H1 (cell line): ENCODE measurements around the gene ALG9. TPM values are rescaled to one million over a fixed set of nuclear protein-coding genes. Genes with fewer than 3 reads are reported as not detected.

Experiments used
- CTCF ChIA-PET: fragments of 300-600 bp; sonication (Branson Sonifier 250); formaldehyde crosslinking; loops from one replicate; lab custom pipeline; 2021; ENCODE audit not compliant: partially characterized antibody; lab: Charles Lee
- POLR2A ChIA-PET: fragments of 300-600 bp; sonication (Branson Sonifier 250); formaldehyde crosslinking; loops from one replicate; lab custom pipeline; 2021; ENCODE audit warnings: inconsistent platforms; ENCODE audit not compliant: partially characterized antibody; lab: Charles Lee
- DNase-seq, 2 experiments: peaks; one replicate each; pipeline versions ENCODE4 v3.0.0 to v3.0.0-alpha.2; 2010 to 2022; ENCODE audit warnings: low spot score in 2 of 2, low read depth in 1 of 2, mixed read lengths in 1 of 2
- FAIRE-seq: peaks from 2 replicates; lab custom pipeline; 2011; peaks lifted over from hg19 to GRCh38; lab: Jason Lieb, UNC
- H2AFZ ChIP-seq: 2 replicates; pipeline ENCODE4 v1.8.1; 2012; ENCODE audit warnings: low read length, inconsistent platforms
- H2AK5ac ChIP-seq: 2 replicates; pipeline ENCODE4 v1.6.1; 2013; ENCODE audit warnings: low read depth, low read length
- H2BK120ac ChIP-seq: replicated peaks from 2 replicates; pipeline ENCODE3; 2013; ENCODE audit warnings: low read depth, low read length, inconsistent platforms
- H2BK12ac ChIP-seq: 2 replicates; pipeline ENCODE4 v1.6.1; 2013; ENCODE audit warnings: low read depth, low read length
- H2BK15ac ChIP-seq: 2 replicates; pipeline ENCODE4 v1.6.1; 2013; ENCODE audit warnings: low read length
- H2BK20ac ChIP-seq: 2 replicates; pipeline ENCODE4 v1.6.1; 2013; ENCODE audit warnings: low read length
- H2BK5ac ChIP-seq: 2 replicates; pipeline ENCODE4 v1.6.1; 2013; ENCODE audit warnings: low read depth, low read length
- H3K14ac ChIP-seq: 2 replicates; pipeline ENCODE4 v1.6.1; 2013; ENCODE audit warnings: inconsistent platforms; ENCODE audit not compliant: insufficient read length
- H3K18ac ChIP-seq: 2 replicates; pipeline ENCODE4 v1.6.1; 2013; ENCODE audit warnings: low read length; ENCODE audit errors: extremely low read depth
- H3K23ac ChIP-seq: 2 replicates; pipeline ENCODE4 v1.6.1; 2013; ENCODE audit warnings: inconsistent platforms; ENCODE audit not compliant: insufficient read length
- H3K23me2 ChIP-seq: 2 replicates; pipeline ENCODE4 v1.6.1; 2013; ENCODE audit warnings: low read depth, low read length
- H3K27ac ChIP-seq: 2 replicates; pipeline ENCODE4 v1.6.1; 2011; ENCODE audit warnings: low read depth, low read length, inconsistent platforms
- H3K27me3 ChIP-seq, 4 experiments: replicated peaks in 1 of 4; 1 replicate in 1 of 4; 2 replicates in 3 of 4; pipeline versions ENCODE4 v1.6.1 to v1.8.1; 2011 to 2013; ENCODE audit warnings: low read length in 3 of 4, mild to moderate bottlenecking in 3 of 4, inconsistent platforms in 2 of 4, mixed read lengths in 2 of 4, moderate library complexity in 1 of 4; ENCODE audit not compliant: control insufficient read depth in 3 of 4, insufficient read depth in 3 of 4; ENCODE audit errors: extremely low read depth in 1 of 4
- H3K36me3 ChIP-seq, 4 experiments: 2 replicates each; pipeline versions ENCODE4 v1.6.1 to v1.8.1; 2011 to 2013; ENCODE audit warnings: mild to moderate bottlenecking in 4 of 4, low read length in 3 of 4, moderate library complexity in 2 of 4, control low read depth in 1 of 4, inconsistent platforms in 1 of 4; ENCODE audit not compliant: insufficient read depth in 4 of 4, control insufficient read depth in 2 of 4
- H3K4ac ChIP-seq: replicated peaks from 2 replicates; pipeline ENCODE3; 2013; ENCODE audit warnings: low read length, low read depth, mixed read lengths, inconsistent platforms; ENCODE audit not compliant: insufficient read length
- H3K4me1 ChIP-seq, 4 experiments: replicated peaks in 1 of 4; 1 replicate in 1 of 4; 2 replicates in 3 of 4; pipeline versions ENCODE4 v1.6.1 to v1.8.1; 2011 to 2013; ENCODE audit warnings: low read length in 3 of 4, inconsistent platforms in 2 of 4, mixed read lengths in 1 of 4; ENCODE audit not compliant: insufficient read depth in 4 of 4, control insufficient read depth in 3 of 4
- H3K4me2 ChIP-seq, 2 experiments: 2 replicates each; pipeline versions ENCODE4 v1.6.1 to v1.8.1; 2011 to 2013; ENCODE audit warnings: low read depth in 2 of 2, low read length in 2 of 2, control low read depth in 1 of 2, inconsistent platforms in 1 of 2, mild to moderate bottlenecking in 1 of 2; ENCODE audit not compliant: insufficient read depth in 1 of 2
- H3K4me3 ChIP-seq, 4 experiments: fragments of 200-600, 300-600 bp in 1 of 4; sonication (generic), shearing (Covaris generic), sonication (Bioruptor Twin) in 1 of 4; 2 replicates each; pipeline versions ENCODE4 v1.5.1 to v1.8.1; 2011 to 2016; ENCODE audit warnings: low read length in 4 of 4, low read depth in 3 of 4, control low read depth in 2 of 4, inconsistent platforms in 2 of 4, mild to moderate bottlenecking in 2 of 4, mixed read lengths in 1 of 4, moderate library complexity in 1 of 4; ENCODE audit not compliant: insufficient read depth in 2 of 4; ENCODE audit errors: extremely low read depth in 1 of 4
- H3K56ac ChIP-seq: replicated peaks from 2 replicates; pipeline ENCODE3; 2013; ENCODE audit warnings: low read depth, mild to moderate bottlenecking, mixed read lengths, low read length, inconsistent platforms; ENCODE audit not compliant: insufficient read length
- H3K79me1 ChIP-seq: 2 replicates; pipeline ENCODE4 v1.6.1; 2013; ENCODE audit warnings: low read depth, low read length, control low read depth
- H3K79me2 ChIP-seq, 2 experiments: 2 replicates each; pipeline versions ENCODE4 v1.6.1 to v1.8.1; 2012 to 2013; ENCODE audit warnings: low read length in 2 of 2, mild to moderate bottlenecking in 2 of 2, inconsistent platforms in 1 of 2; ENCODE audit not compliant: insufficient read depth in 2 of 2, control insufficient read depth in 1 of 2
- H3K9ac ChIP-seq, 4 experiments: replicated peaks in 1 of 4; 1 replicate in 1 of 4; 2 replicates in 3 of 4; pipeline versions ENCODE4 v1.6.1 to v1.8.1; 2011 to 2013; ENCODE audit warnings: low read depth in 3 of 4, low read length in 3 of 4, control low read depth in 2 of 4, mild to moderate bottlenecking in 2 of 4, moderate library complexity in 2 of 4, inconsistent platforms in 1 of 4; ENCODE audit errors: extremely low read depth in 1 of 4
- H3K9me3 ChIP-seq, 2 experiments: 2 replicates each; pipeline versions ENCODE4 v1.6.1 to v1.8.1; 2012 to 2013; ENCODE audit warnings: mild to moderate bottlenecking in 2 of 2, moderate library complexity in 2 of 2, control low read depth in 1 of 2, inconsistent platforms in 1 of 2, low read depth in 1 of 2, low read length in 1 of 2, mixed read lengths in 1 of 2; ENCODE audit not compliant: insufficient read depth in 2 of 2
- H4K20me1 ChIP-seq, 2 experiments: replicated peaks in 1 of 2; 2 replicates each; pipeline versions ENCODE3 to v1.8.1; 2011 to 2013; ENCODE audit warnings: inconsistent platforms in 2 of 2, low read length in 2 of 2, mild to moderate bottlenecking in 1 of 2; ENCODE audit not compliant: insufficient read depth in 2 of 2, control insufficient read depth in 1 of 2
- H4K5ac ChIP-seq: 2 replicates; pipeline ENCODE4 v1.6.1; 2013; ENCODE audit warnings: low read length, low read depth, mixed read lengths, inconsistent platforms; ENCODE audit not compliant: insufficient read length
- H4K8ac ChIP-seq: 2 replicates; pipeline ENCODE4 v1.8.0; 2013; ENCODE audit warnings: mild to moderate bottlenecking, moderate library complexity, low read length, inconsistent platforms; ENCODE audit not compliant: insufficient read depth; ENCODE audit errors: extremely low read depth
- H4K91ac ChIP-seq: replicated peaks from 2 replicates; pipeline ENCODE3; 2013; ENCODE audit warnings: low read length, mixed read lengths, inconsistent platforms; ENCODE audit not compliant: insufficient read length
- POLR2AphosphoS5 ChIP-seq: IDR thresholded peaks from 2 replicates; pipeline ENCODE4 v1.6.1; 2011; ENCODE audit warnings: low read depth, low read length
- SAP30 ChIP-seq: fragments of 300-600 bp; sonication (generic); IDR thresholded peaks from 2 replicates; pipeline ENCODE4 v1.7.1; 2012; ENCODE audit warnings: low read length, moderate library complexity, mild to moderate bottlenecking, inconsistent platforms; ENCODE audit not compliant: insufficient read depth, insufficient replicate concordance
- WGBS, 2 experiments: shearing (Covaris generic) in 1 of 2; methylation state at CpG; one replicate each; pipeline versions ENCODE4 v1.1.6 to v1.1.7; 2013 to 2015; ENCODE audit warnings: low lambda C conversion rate in 2 of 2, mixed read lengths in 2 of 2, inconsistent platforms in 1 of 2, low coverage in 1 of 2, missing lambda C conversion rate in 1 of 2; ENCODE audit not compliant: insufficient replicate concordance in 2 of 2, insufficient coverage in 1 of 2, insufficient read length in 1 of 2; ENCODE audit errors: extremely low coverage in 1 of 2, missing lambda C conversion rate in 1 of 2; 5-methylcytosine and 5-hydroxymethylcytosine counted together
- polyA plus RNA-seq, 7 experiments: library from polyadenylated mRNA; depleted of rRNA in 3 of 7; stranded (reverse) in 5 of 7; unstranded in 2 of 7; fragments of >200 nt in 5 of 7; fragments of 200-250 nt in 2 of 7; gene quantifications; 1 replicate in 5 of 7; 2 replicates in 1 of 7; 4 replicates in 1 of 7; pipeline versions ENCODE4 v1.2.1 to v1.2.3, GENCODE V29; 2011 to 2013; ENCODE audit warnings: missing spikeins in 2 of 7, mixed read lengths in 2 of 7
- total RNA-seq: library from RNA; stranded (reverse); fragmentation: NEBNext Ultra II Directional; extraction: Animal tissue kit (Norgen Biotek cat#: 25700); gene quantifications from 2 replicates; pipeline ENCODE4 v1.2.1, GENCODE V29; 2021

The ALG9 gene
- total and polyA plus RNA-seq, 2 of the 8 experiments (the other 6 are each of a cell fraction or from before 2014, with no cell fraction given), result 23.5 to 24.5 TPM

GRCh38 chr11:111879637-111879960 lies 8.2 kb upstream of the ALG9 start:
- peak overlapping the region; percentile 55; the same call in 1 of the 2 replicates for H3K18ac ChIP-seq
- no peak overlapping the region for H3K56ac ChIP-seq
- peak overlapping the region; percentile 97; the same call in 1 of the 2 replicates for H2BK5ac ChIP-seq
- H4K91ac ChIP-seq, result peak overlapping the region; percentile 48
- H2AK5ac ChIP-seq, result peak overlapping the region; percentile 43; the same call in 1 of the 2 replicates
- DNase-seq, result no peak
- peaks cover 2% of the 10 kb centered on the region; the same call in 1 of the 2 replicates for H3K23me2 ChIP-seq
- 66% methylated on average over 6 of the region's 6 CpGs; no CpG with 5 or more reads in 1 of the 2 experiments for WGBS, 2 experiments
- H3K4me3 ChIP-seq, result peak overlapping the region; percentile 66 to 93 (median 82)
- peak overlapping the region; percentile 78 to 95 for H3K4me2 ChIP-seq
- H3K27me3 ChIP-seq, result no peaks in the 10 kb centered on the region
- H3K23ac ChIP-seq, result no peak overlapping the region
- H3K79me1 ChIP-seq, result 0 out of 2 replicates have a peak, but pooled peaks cover 2% of the 10 kb centered on the region
- H3K79me2 ChIP-seq, result no peaks in the 10 kb centered on the region
- peak overlapping the region; percentile 95; the same call in 1 of the 2 replicates for H2AFZ ChIP-seq
- peak overlapping the region; percentile 44 to 89 (median 82) for H3K9ac ChIP-seq
- peak; percentile 6 for TF ChIP-seq SAP30
- no peak for TF ChIP-seq POLR2AphosphoS5
- TF ChIP-seq, all 59 proteins: peak for 1
- Histone ChIP-seq H3K14ac (no peak overlapping the region), H2BK120ac (peak overlapping the region; percentile 11), H3K27ac (peak overlapping the region; percentile 95), H2BK12ac (no peak overlapping the region; the same call in 1 of the 2 replicates), H2BK15ac (0 out of 2 replicates have a peak overlapping the region, but pooled peaks have one; percentile 54), H3K4me1 (no peaks in the 10 kb centered on the region), H4K20me1 (no peaks in the 10 kb centered on the region), H4K5ac (peak overlapping the region; percentile 72), H4K8ac (no peak overlapping the region), H3K4ac (peak overlapping the region; percentile 73), H3K36me3 (no peaks in the 10 kb centered on the region), H3K9me3 (no peaks in the 10 kb centered on the region), H2BK20ac (no peak overlapping the region)
- CTCF ChIA-PET, result interaction anchor here (0.7 to 1.9 kb wide), 8 partner anchors 9 to 102 kb away, joined by 3 to 11 read pairs (median 4); partner anchors contain the start of genes ALG9, CRYAB and DIXDC1
- POLR2A ChIA-PET, result interaction anchor here (0.7 to 1.5 kb wide), 5 partner anchors 9 to 112 kb away, joined by 3 to 6 read pairs (median 4); partner anchors contain the start of gene ALG9
- FAIRE-seq, result no peak
